GM12878 (cell line): Measurements from ENCODE around the gene TIPIN. TPM values are rescaled to one million over a fixed set of nuclear protein-coding genes. Genes with fewer than 3 reads are reported as not detected.

ENCODE experiments used
- ATAC-seq: fragments of 200-7000 bp; cut with Tn5 transposase; 3 replicates; pipeline ENCODE4 v1.9.1; 2020; ENCODE audit warnings: mild to moderate bottlenecking, moderate library complexity
- BruUV-seq: library from RNA; stranded (reverse); fragments of 400-500 nt; replicated peaks from 2 replicates; lab custom pipeline; 2021; lab: Mats Ljungman, UMichigan
- CTCF ChIA-PET: fragments of 300-600 bp; sonication (Branson Sonifier 250); formaldehyde crosslinking; extraction: SDS; loops from one replicate; lab custom pipeline; 2021; ENCODE audit warnings: inconsistent platforms; lab: Yijun Ruan, JAX
- POLR2A ChIA-PET: fragments of 350-600 bp; formaldehyde crosslinking; extraction: SDS; loops from one replicate; lab custom pipeline; 2021; ENCODE audit warnings: inconsistent platforms; lab: Charles Lee
- RAD21 ChIA-PET: fragments of 300-600 bp; sonication (Branson Sonifier 250); formaldehyde crosslinking; loops from one replicate; lab custom pipeline; 2023; ENCODE audit warnings: antibody characterized with exemption; ENCODE audit not compliant: unreplicated experiment; lab: Charles Lee
- SMC1A ChIA-PET: fragments of 300-600 bp; sonication (Branson Sonifier 250); formaldehyde crosslinking; loops from one replicate; lab custom pipeline; 2023; ENCODE audit not compliant: unreplicated experiment, uncharacterized antibody; lab: Charles Lee
- DNase-seq: peaks from one replicate; pipeline ENCODE4 v3.0.0-alpha.2; 2011; ENCODE audit warnings: low read depth, low spot score
- FAIRE-seq: peaks from 3 replicates; lab custom pipeline; 2011; peaks lifted over from hg19 to GRCh38; lab: Jason Lieb, UNC
- H2AFZ ChIP-seq: 2 replicates; pipeline ENCODE4 v1.6.0; 2011; ENCODE audit warnings: low read depth, low read length, control low read depth; ENCODE audit not compliant: control insufficient read depth
- H3K27ac ChIP-seq: 2 replicates; pipeline ENCODE4 v1.5.1; 2011; ENCODE audit warnings: control low read depth; ENCODE audit not compliant: control insufficient read depth, insufficient read depth
- H3K27me3 ChIP-seq, 2 experiments: replicated peaks in 1 of 2; 2 replicates each; pipeline versions ENCODE4 v1.6.0 to v1.6.1; 2011; ENCODE audit warnings: low read length in 1 of 2; ENCODE audit not compliant: control insufficient read depth in 2 of 2, insufficient read depth in 2 of 2
- H3K36me3 ChIP-seq, 2 experiments: 2 replicates each; pipeline ENCODE4 v1.5.1; 2011; ENCODE audit warnings: low read length in 1 of 2; ENCODE audit not compliant: control insufficient read depth in 2 of 2, insufficient read depth in 2 of 2
- H3K4me1 ChIP-seq: 2 replicates; pipeline ENCODE4 v1.6.1; 2011; ENCODE audit warnings: mild to moderate bottlenecking, low read length, moderate library complexity, mixed read lengths; ENCODE audit not compliant: control insufficient read depth, insufficient read depth
- H3K4me2 ChIP-seq: 2 replicates; pipeline ENCODE4 v1.6.0; 2011; ENCODE audit warnings: control low read depth; ENCODE audit not compliant: control insufficient read depth, insufficient read depth
- H3K4me3 ChIP-seq: fragments of 200-600 bp; sonication (generic); 2 replicates; pipeline ENCODE4 v1.5.1; 2016
- H3K79me2 ChIP-seq: 2 replicates; pipeline ENCODE4 v1.6.0; 2011; ENCODE audit warnings: low read length; ENCODE audit not compliant: control insufficient read depth, insufficient read depth
- H3K9ac ChIP-seq: 2 replicates; pipeline ENCODE4 v1.8.0; 2011; ENCODE audit warnings: low read length, control low read depth, mixed read lengths; ENCODE audit not compliant: control insufficient read depth, insufficient read depth
- H3K9me3 ChIP-seq: replicated peaks from 3 replicates; pipeline ENCODE4 v1.5.1; 2011; ENCODE audit warnings: mild to moderate bottlenecking, low read length; ENCODE audit not compliant: control insufficient read depth, insufficient read depth
- H4K20me1 ChIP-seq: 2 replicates; pipeline ENCODE4 v1.6.0; 2011; ENCODE audit not compliant: control insufficient read depth, insufficient read depth
- BACH1 ChIP-seq: fragments of 450-650 bp; IDR thresholded peaks from 2 replicates; pipeline ENCODE4 v1.6.1; 2017; ENCODE audit warnings: mild to moderate bottlenecking, borderline replicate concordance
- CREB1 ChIP-seq: IDR thresholded peaks from 2 replicates; pipeline ENCODE4 v1.6.1; 2012; ENCODE audit warnings: low read depth, mild to moderate bottlenecking, inconsistent platforms
- ESRRA ChIP-seq: IDR thresholded peaks from 2 replicates; pipeline ENCODE4 v1.6.1; 2012; ENCODE audit warnings: mild to moderate bottlenecking, low read length, improper control_type of control experiment
- FOXK2 ChIP-seq: fragments of 450-650 bp; IDR thresholded peaks from 2 replicates; pipeline ENCODE4 v1.6.1; 2017; ENCODE audit warnings: mild to moderate bottlenecking, moderate library complexity
- FOXM1 ChIP-seq: IDR thresholded peaks from 2 replicates; pipeline ENCODE4 v1.6.1; 2012; ENCODE audit warnings: low read depth, mild to moderate bottlenecking, inconsistent platforms, low read length, moderate library complexity
- HDAC2 ChIP-seq: fragments of 200-600 bp; sonication (generic); IDR thresholded peaks from 2 replicates; pipeline ENCODE4 v1.6.1; 2017
- MXI1 ChIP-seq: fragments of 150-350 bp; IDR thresholded peaks from 2 replicates; pipeline ENCODE4 v1.6.1; 2011; ENCODE audit warnings: low read depth, mild to moderate bottlenecking, inconsistent platforms, low read length, improper control_type of control experiment
- NBN ChIP-seq: fragments of 450-650 bp; IDR thresholded peaks from 2 replicates; pipeline ENCODE4 v1.6.1; 2016
- NFYB ChIP-seq: IDR thresholded peaks from 2 replicates; pipeline ENCODE4 v1.6.1; 2011; ENCODE audit warnings: low read depth, mild to moderate bottlenecking, low read length, improper control_type of control experiment, moderate library complexity; ENCODE audit not compliant: insufficient read depth
- NR2C1 ChIP-seq: fragments of 450-650 bp; IDR thresholded peaks from 2 replicates; pipeline ENCODE4 v1.6.1; 2017; ENCODE audit warnings: antibody characterized with exemption, mild to moderate bottlenecking, moderate library complexity
- RELA ChIP-seq: fragments of 450-650 bp; IDR thresholded peaks from 2 replicates; pipeline ENCODE4 v1.8.0; 2014; ENCODE audit warnings: borderline replicate concordance; ENCODE audit not compliant: partially characterized antibody
- SRF ChIP-seq, 2 experiments: IDR thresholded peaks; 2 replicates each; pipeline ENCODE4 v1.6.1; 2011; ENCODE audit warnings: low read depth in 2 of 2, low read length in 2 of 2, mild to moderate bottlenecking in 1 of 2, moderate library complexity in 1 of 2
- STAT3 ChIP-seq: IDR thresholded peaks from 2 replicates; pipeline ENCODE4 v1.6.1; 2011; ENCODE audit warnings: low read depth, low read length, improper control_type of control experiment
- TARDBP ChIP-seq: IDR thresholded peaks from 2 replicates; pipeline ENCODE4 v1.6.1; 2016; ENCODE audit warnings: borderline replicate concordance
- TCF12 ChIP-seq: IDR thresholded peaks from 2 replicates; pipeline ENCODE4 v1.6.1; 2011; ENCODE audit warnings: low read depth, mild to moderate bottlenecking, low read length
- YY1 ChIP-seq: IDR thresholded peaks from 2 replicates; pipeline ENCODE4 v1.6.1; 2011; ENCODE audit warnings: low read depth, mild to moderate bottlenecking, low read length
- ZZZ3 ChIP-seq: IDR thresholded peaks from 2 replicates; pipeline ENCODE4 v1.6.1; 2011; ENCODE audit warnings: low read depth; ENCODE audit not compliant: control insufficient read depth, insufficient read length
- WGBS: methylation state at CpG from one replicate; pipeline ENCODE4 v1.1.6; 2016; ENCODE audit warnings: low lambda C conversion rate; ENCODE audit not compliant: insufficient replicate concordance, insufficient coverage; ENCODE audit errors: missing lambda C conversion rate; 5-methylcytosine and 5-hydroxymethylcytosine counted together
- in situ Hi-C: fragments of 300-500 bp; cut with MboI; formaldehyde crosslinking; loops from 9 replicates; pipeline ENCODE4 v1.14.3; 2018; ENCODE audit warnings: mixed read lengths
- intact Hi-C: fragments of 100-400 bp; cut with micrococcal nuclease; formaldehyde crosslinking; loops from one replicate; pipeline ENCODE4 v1.14.2; 2022; ENCODE audit not compliant: unreplicated experiment
- polyA plus RNA-seq, 11 experiments: library from polyadenylated mRNA; depleted of rRNA in 4 of 11; unstranded in 6 of 11; stranded (reverse) in 5 of 11; fragments of >200 nt; fragmentation: Nextera tagmentation in 4 of 11; fragmentation: Illumina TruSeq in 1 of 11; extraction: Ambion mirVana in 4 of 11; extraction: Trizol in 1 of 11; gene quantifications; 1 replicate in 1 of 11; 2 replicates in 10 of 11; pipeline versions ENCODE4 v1.2.1 to v1.2.3, GENCODE V29; 2011 to 2016; ENCODE audit warnings: inconsistent platforms in 2 of 11, missing spikeins in 2 of 11, low read depth in 1 of 11
- total RNA-seq, 4 experiments: library from RNA; depleted of rRNA in 3 of 4; stranded (reverse); fragments of >200 nt in 3 of 4; fragmentation: Illumina TruSeq in 1 of 4; extraction: Trizol in 1 of 4; gene quantifications; 2 replicates each; pipeline versions ENCODE4 v1.2.1 to v1.2.3, GENCODE V29; 2013 to 2021
- TF ChIP-seq, protein P1 (sequence below): IDR thresholded peaks from 2 replicates; pipeline ENCODE4 v1.6.1; 2011; ENCODE audit warnings: low read depth, mild to moderate bottlenecking, low read length, moderate library complexity, borderline replicate concordance; ENCODE audit errors: extremely low read depth
- TF ChIP-seq, protein P2 (sequence below), 3 experiments: IDR thresholded peaks in 2 of 3; conservative IDR thresholded peaks in 1 of 3; 2 replicates each; pipeline ENCODE4 v1.5.1; 2011; ENCODE audit warnings: low read depth in 3 of 3, low read length in 3 of 3, mild to moderate bottlenecking in 3 of 3, control low read depth in 2 of 3, moderate library complexity in 2 of 3, inconsistent platforms in 1 of 3, mixed read lengths in 1 of 3; ENCODE audit not compliant: control insufficient read depth in 2 of 3, insufficient read depth in 1 of 3; ENCODE audit errors: extremely low read depth in 1 of 3
- TF ChIP-seq, protein P3 (sequence below): fragments of 450-650 bp; IDR thresholded peaks from 2 replicates; pipeline ENCODE4 v1.6.1; 2017; ENCODE audit warnings: mild to moderate bottlenecking

Gene TIPIN
- total and polyA plus RNA-seq, 10 of the 15 experiments (the other 5 are each of a cell fraction or from before 2014, with no cell fraction given): 21.1 to 69.2 (median 47.0) TPM

DNA sequence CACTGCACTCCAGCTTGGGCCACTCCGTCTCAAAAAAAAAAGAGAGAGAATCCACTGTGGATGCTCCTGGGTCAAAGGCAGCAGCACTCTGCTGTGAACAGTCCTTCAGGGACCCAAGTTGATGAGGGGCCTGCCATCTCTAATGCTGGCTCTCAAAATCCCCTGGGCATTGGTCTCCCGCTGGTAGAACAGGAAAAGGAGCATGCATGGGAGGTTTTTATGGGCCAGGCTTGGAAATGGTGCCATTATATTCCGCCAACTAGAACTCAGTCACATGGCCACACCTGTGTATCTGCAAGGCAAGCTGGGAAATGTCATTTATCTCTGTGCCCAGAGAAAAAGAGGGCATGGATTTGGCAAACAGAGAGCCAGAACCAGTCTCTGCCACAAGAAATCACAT is 66.5 kb downstream of the TIPIN start:
- RAD21 ChIA-PET: no interaction called here
- in situ Hi-C loops: no loop called here
- no TSS peak for BruUV-seq

More for the DNA sequence above, 66.5 kb downstream of the TIPIN start:
- 60% methylated on average over 3 of the region's 3 CpGs for WGBS
- Histone ChIP-seq H3K4me3 (no peak overlapping the region), H3K79me2 (peaks cover 12% of the 10 kb centered on the region), H3K4me2 (no peak overlapping the region), H3K9me3 (no peaks in the 10 kb centered on the region), H3K27ac (no peak overlapping the region), H4K20me1 (no peaks in the 10 kb centered on the region), H2AFZ (no peak overlapping the region), H3K36me3 (no peaks in the 10 kb centered on the region), H3K4me1 (no peaks in the 10 kb centered on the region; the same call in 1 of the 2 replicates), H3K9ac (no peak overlapping the region), H3K27me3 (no peaks in the 10 kb centered on the region)
- TF ChIP-seq FOXM1: no peak
- TF ChIP-seq YY1: no peak
- no peak for TF ChIP-seq NR2C1
- TF ChIP-seq HDAC2: no peak
- no peak for TF ChIP-seq STAT3
- no peak for TF ChIP-seq MXI1
- TF ChIP-seq CREB1: no peak
- no peak for TF ChIP-seq SRF (IDR thresholded peaks at IDR 0.05; ENCODE audit: low read depth in 2 of 2, low read length in 2 of 2)
- TF ChIP-seq FOXK2: no peak
- no peak for TF ChIP-seq ESRRA
- no peak for TF ChIP-seq BACH1
- TF ChIP-seq, protein P1, sequence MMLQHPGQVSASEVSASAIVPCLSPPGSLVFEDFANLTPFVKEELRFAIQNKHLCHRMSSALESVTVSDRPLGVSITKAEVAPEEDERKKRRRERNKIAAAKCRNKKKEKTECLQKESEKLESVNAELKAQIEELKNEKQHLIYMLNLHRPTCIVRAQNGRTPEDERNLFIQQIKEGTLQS: no peak
- TF ChIP-seq NFYB: no peak
- no peak for TF ChIP-seq ZZZ3
- TF ChIP-seq, protein P2, sequence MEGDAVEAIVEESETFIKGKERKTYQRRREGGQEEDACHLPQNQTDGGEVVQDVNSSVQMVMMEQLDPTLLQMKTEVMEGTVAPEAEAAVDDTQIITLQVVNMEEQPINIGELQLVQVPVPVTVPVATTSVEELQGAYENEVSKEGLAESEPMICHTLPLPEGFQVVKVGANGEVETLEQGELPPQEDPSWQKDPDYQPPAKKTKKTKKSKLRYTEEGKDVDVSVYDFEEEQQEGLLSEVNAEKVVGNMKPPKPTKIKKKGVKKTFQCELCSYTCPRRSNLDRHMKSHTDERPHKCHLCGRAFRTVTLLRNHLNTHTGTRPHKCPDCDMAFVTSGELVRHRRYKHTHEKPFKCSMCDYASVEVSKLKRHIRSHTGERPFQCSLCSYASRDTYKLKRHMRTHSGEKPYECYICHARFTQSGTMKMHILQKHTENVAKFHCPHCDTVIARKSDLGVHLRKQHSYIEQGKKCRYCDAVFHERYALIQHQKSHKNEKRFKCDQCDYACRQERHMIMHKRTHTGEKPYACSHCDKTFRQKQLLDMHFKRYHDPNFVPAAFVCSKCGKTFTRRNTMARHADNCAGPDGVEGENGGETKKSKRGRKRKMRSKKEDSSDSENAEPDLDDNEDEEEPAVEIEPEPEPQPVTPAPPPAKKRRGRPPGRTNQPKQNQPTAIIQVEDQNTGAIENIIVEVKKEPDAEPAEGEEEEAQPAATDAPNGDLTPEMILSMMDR (IDR thresholded peaks at IDR 0.05 in 2 of 3, conservative IDR thresholded peaks at IDR 0.05 in 1 of 3; ENCODE audit: control insufficient read depth in 2 of 3, extremely low read depth in 1 of 3, insufficient read depth in 1 of 3, low read depth in 3 of 3, low read length in 3 of 3): no peak
- TF ChIP-seq NBN: no peak
- no peak for TF ChIP-seq RELA
- TF ChIP-seq TARDBP: no peak
- no peak for TF ChIP-seq TCF12
- TF ChIP-seq, protein P3, sequence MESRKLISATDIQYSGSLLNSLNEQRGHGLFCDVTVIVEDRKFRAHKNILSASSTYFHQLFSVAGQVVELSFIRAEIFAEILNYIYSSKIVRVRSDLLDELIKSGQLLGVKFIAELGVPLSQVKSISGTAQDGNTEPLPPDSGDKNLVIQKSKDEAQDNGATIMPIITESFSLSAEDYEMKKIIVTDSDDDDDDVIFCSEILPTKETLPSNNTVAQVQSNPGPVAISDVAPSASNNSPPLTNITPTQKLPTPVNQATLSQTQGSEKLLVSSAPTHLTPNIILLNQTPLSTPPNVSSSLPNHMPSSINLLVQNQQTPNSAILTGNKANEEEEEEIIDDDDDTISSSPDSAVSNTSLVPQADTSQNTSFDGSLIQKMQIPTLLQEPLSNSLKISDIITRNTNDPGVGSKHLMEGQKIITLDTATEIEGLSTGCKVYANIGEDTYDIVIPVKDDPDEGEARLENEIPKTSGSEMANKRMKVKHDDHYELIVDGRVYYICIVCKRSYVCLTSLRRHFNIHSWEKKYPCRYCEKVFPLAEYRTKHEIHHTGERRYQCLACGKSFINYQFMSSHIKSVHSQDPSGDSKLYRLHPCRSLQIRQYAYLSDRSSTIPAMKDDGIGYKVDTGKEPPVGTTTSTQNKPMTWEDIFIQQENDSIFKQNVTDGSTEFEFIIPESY: no peak
- no peak for FAIRE-seq
- intact Hi-C loops: loop anchor here (5.0 kb wide), 1 partner anchor 207 kb away; the partner anchor contains the start of gene SNAPC5
- ChIA-PET CTCF (interaction anchor here (0.6 to 9.7 kb wide), 5 partner anchors 11 to 281 kb away, joined by 3 to 103 read pairs (median 4); partner anchors contain the start of genes MAP2K1 and SNAPC5), SMC1A (interaction anchor here (0.9 kb wide), 2 partner anchors 200 to 370 kb away, joined by 3 read pairs; no protein-coding TSS in a partner anchor), POLR2A (no interaction called here)
- ATAC-seq: no peak
- DNase-seq: no peak
